Endothelial cell (in vitro differentiated cells): ENCODE measurements around the gene GREB1. TPM values are rescaled to one million over a fixed set of nuclear protein-coding genes. Genes with fewer than 3 reads are reported as not detected.

ENCODE experiments used
- DNase-seq: peaks from one replicate; pipeline ENCODE4 v3.0.0; 2021; ENCODE audit warnings: low spot score
- H3K27ac Mint-ChIP-seq: one replicate; pipeline ENCODE4 v1.8.0; 2021; ENCODE audit warnings: mixed read lengths, inconsistent platforms; ENCODE audit not compliant: unreplicated experiment
- H3K27me3 Mint-ChIP-seq: one replicate; pipeline ENCODE4 v1.8.0; 2021; ENCODE audit warnings: mild to moderate bottlenecking, moderate library complexity, mixed read lengths, inconsistent platforms; ENCODE audit not compliant: unreplicated experiment
- H3K36me3 Mint-ChIP-seq: one replicate; pipeline ENCODE4 v1.8.0; 2021; ENCODE audit warnings: mild to moderate bottlenecking, low read depth, mixed read lengths, inconsistent platforms; ENCODE audit not compliant: unreplicated experiment
- H3K4me1 Mint-ChIP-seq: one replicate; pipeline ENCODE4 v1.8.0; 2021; ENCODE audit warnings: mild to moderate bottlenecking, mixed read lengths, inconsistent platforms; ENCODE audit not compliant: unreplicated experiment
- H3K4me3 Mint-ChIP-seq: one replicate; pipeline ENCODE4 v1.8.0; 2021; ENCODE audit warnings: mild to moderate bottlenecking, mixed read lengths, inconsistent platforms; ENCODE audit not compliant: unreplicated experiment
- H3K9me3 Mint-ChIP-seq: one replicate; pipeline ENCODE4 v1.8.0; 2021; ENCODE audit warnings: mixed read lengths, inconsistent platforms; ENCODE audit not compliant: unreplicated experiment
- total RNA-seq: library from RNA; stranded (reverse); fragmentation: NEBNext Ultra II Directional; extraction: Animal tissue kit (Norgen Biotek cat#: 25700); gene quantifications from one replicate; pipeline ENCODE4 v1.2.1, GENCODE V29; 2021; ENCODE audit not compliant: unreplicated experiment
- TF ChIP-seq, protein P1 (sequence below): fragments of 200-600 bp; sonication (generic); IDR thresholded peaks from one replicate; pipeline ENCODE4 v1.5.0; 2021; ENCODE audit warnings: antibody characterized with exemption; ENCODE audit not compliant: unreplicated experiment

GREB1 gene
- total RNA-seq, 1 donor from 2014 or later, result 35.9 TPM

DNA sequence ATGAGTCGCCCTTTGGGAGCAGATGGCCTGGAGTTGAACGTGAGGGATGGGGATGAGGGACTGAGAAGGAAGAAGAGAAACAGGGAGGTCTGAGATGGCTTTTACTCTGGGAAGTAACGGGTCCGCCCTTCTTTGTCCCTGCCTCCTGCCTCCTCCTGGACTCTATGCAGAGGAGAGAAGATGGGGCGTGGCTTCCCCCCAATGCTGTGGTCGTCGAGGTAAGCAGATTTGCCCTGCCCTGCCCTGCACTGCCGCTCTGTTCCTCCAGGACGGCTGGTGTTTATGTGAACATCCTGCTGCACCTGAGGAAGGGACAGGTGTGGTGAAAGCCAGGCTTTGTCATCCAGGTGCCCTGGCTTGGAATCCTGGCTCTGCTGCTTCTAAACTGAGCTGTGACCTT is 149.6 kb downstream of the GREB1 start:
- no peak overlapping the region for H3K4me3 Mint-ChIP-seq
- peaks cover 19% of the 10 kb centered on the region for H3K27me3 Mint-ChIP-seq
- no peak overlapping the region for H3K27ac Mint-ChIP-seq
- H3K36me3 Mint-ChIP-seq, result peaks cover 4% of the 10 kb centered on the region
- no peaks in the 10 kb centered on the region for H3K9me3 Mint-ChIP-seq
- peaks cover 25% of the 10 kb centered on the region for H3K4me1 Mint-ChIP-seq
- no peak for DNase-seq
- TF ChIP-seq, protein P1, sequence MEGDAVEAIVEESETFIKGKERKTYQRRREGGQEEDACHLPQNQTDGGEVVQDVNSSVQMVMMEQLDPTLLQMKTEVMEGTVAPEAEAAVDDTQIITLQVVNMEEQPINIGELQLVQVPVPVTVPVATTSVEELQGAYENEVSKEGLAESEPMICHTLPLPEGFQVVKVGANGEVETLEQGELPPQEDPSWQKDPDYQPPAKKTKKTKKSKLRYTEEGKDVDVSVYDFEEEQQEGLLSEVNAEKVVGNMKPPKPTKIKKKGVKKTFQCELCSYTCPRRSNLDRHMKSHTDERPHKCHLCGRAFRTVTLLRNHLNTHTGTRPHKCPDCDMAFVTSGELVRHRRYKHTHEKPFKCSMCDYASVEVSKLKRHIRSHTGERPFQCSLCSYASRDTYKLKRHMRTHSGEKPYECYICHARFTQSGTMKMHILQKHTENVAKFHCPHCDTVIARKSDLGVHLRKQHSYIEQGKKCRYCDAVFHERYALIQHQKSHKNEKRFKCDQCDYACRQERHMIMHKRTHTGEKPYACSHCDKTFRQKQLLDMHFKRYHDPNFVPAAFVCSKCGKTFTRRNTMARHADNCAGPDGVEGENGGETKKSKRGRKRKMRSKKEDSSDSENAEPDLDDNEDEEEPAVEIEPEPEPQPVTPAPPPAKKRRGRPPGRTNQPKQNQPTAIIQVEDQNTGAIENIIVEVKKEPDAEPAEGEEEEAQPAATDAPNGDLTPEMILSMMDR, result no peak

DNA sequence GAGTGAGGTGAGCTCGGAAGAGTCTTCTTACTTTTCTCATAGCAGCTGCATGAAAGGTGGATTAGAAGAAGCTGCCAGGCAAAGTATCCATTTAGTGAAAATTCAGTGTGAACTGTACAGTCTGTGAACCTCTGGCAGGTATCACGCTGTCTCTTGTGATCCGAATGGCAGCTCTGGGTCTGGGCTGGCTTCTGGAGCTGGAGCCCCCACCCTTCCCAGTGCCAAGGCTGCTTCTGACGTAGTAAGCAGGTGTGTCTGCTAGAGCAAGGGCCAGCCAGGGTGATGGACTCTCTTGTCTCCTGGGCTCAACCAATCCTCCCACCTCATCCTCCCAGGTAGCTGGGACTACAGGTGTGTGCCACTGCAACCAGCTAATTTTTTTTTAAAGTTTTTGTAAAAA is 150.1 kb downstream of the GREB1 start:
- no peak overlapping the region for H3K27ac Mint-ChIP-seq
- TF ChIP-seq, protein P1, result no peak
- no peaks in the 10 kb centered on the region for H3K9me3 Mint-ChIP-seq
- H3K4me1 Mint-ChIP-seq, result peaks cover 25% of the 10 kb centered on the region
- H3K36me3 Mint-ChIP-seq, result peaks cover 4% of the 10 kb centered on the region
- no peak for DNase-seq
- H3K27me3 Mint-ChIP-seq, result peaks cover 19% of the 10 kb centered on the region
- H3K4me3 Mint-ChIP-seq, result no peak overlapping the region

DNA sequence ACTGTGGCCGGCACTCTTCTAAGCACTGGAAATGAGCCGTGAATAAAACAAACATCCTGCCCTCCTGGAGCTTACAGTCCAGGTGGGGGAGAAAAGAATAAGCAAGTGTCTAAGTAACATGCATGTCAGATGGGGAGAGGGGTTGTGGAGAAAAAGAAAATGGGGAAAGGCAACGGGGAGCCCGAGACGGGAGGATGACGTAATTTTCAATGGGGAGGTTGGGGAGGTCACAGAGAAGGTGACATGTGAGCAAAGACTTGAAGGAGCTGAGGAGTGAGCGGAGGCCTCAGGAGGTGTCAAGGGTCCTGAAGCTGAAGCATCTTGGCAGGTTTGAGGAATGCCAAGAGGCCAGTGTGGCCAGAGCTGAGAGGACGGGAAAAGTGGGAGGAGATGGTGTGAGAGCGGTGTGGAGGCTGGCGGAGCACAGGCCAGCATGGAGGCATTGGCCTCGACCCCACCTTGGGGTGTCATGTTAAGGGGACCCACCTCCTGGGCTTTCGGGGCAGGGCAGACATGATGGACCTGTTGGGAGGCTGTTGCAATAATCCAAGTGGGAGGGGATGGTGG is 151.1 kb downstream of the GREB1 start:
- Mint-ChIP-seq H3K9me3 (no peaks in the 10 kb centered on the region), H3K4me1 (peaks cover 25% of the 10 kb centered on the region)
- TF ChIP-seq, protein P1, result no peak

DNA sequence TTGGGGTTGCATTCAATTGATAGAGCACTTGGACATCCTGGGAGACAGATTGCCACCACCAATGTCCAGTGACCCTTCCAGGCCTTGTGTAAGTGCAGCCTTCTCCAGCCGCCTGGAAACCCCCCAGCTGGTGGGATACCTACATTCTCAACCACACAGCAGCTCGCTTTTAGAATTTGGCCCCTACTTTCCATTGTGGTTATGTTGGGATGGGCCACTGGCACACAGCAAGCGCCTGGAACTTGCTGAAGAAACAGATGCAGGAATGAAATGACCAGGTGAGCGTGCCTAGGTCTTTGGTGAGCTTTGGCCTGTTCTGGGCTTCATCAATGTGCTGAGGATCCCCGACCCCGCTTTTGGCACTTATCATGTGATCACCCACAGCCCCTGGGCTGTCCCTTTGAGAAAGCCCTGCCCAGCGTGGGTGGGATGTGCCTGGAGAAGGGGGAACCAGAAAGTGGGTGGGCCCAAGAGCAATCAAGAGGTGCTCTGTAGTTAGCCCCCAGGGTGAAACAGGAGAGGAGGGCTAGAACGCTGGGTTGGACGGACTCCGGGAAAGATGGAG is 152.1 kb downstream of the GREB1 start:
- Mint-ChIP-seq H3K27me3 (peaks cover 14% of the 10 kb centered on the region), H3K9me3 (no peaks in the 10 kb centered on the region), H3K4me3 (no peak overlapping the region), H3K36me3 (peaks cover 4% of the 10 kb centered on the region), H3K27ac (no peak overlapping the region), H3K4me1 (peaks cover 22% of the 10 kb centered on the region)
- DNase-seq, result no peak
- TF ChIP-seq, protein P1, result no peak

More for the DNA sequence above, 151.1 kb downstream of the GREB1 start:
- Mint-ChIP-seq H3K36me3 (peaks cover 4% of the 10 kb centered on the region), H3K27ac (no peak overlapping the region), H3K27me3 (peaks cover 14% of the 10 kb centered on the region), H3K4me3 (no peak overlapping the region)
- no peak for DNase-seq

DNA sequence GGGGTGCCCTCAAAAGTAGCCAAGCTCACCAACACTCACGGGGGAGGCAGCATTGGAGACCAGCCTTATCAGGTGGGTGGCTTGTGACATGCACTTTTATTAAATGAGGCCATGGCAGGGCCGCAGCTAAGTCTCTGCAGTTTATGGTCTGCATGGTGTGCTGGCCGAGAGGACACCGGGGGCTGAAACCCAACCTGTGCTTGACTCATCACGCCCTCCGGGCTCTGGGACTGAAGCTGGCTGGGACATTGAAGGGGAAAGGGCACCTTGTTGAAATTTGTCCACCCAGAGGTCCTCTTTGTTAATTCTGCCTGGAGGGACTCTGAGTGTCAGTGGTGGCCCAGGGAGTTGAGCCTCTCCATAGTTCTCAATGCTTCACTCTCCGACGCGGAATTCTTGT is 153.9 kb downstream of the GREB1 start:
- peaks cover 6% of the 10 kb centered on the region for H3K27me3 Mint-ChIP-seq

More for the DNA sequence above, 153.9 kb downstream of the GREB1 start:
- Mint-ChIP-seq H3K27ac (no peak overlapping the region), H3K9me3 (no peaks in the 10 kb centered on the region), H3K4me3 (no peak overlapping the region), H3K4me1 (peaks cover 13% of the 10 kb centered on the region), H3K36me3 (peaks cover 4% of the 10 kb centered on the region)
- TF ChIP-seq, protein P1, result no peak
- no peak for DNase-seq
